KMS-11 (cell line): ENCODE data around the gene CIBAR2.

Experiments used
- H2AFZ ChIP-seq: fragments of 200-600 bp; sonication (generic); 2 replicates; pipeline ENCODE4 v1.6.1; 2016; ENCODE audit warnings: antibody characterized with exemption, mixed run types, low read depth
- H3K27ac ChIP-seq: fragments of 200-600 bp; sonication (generic); 2 replicates; pipeline ENCODE4 v1.6.1; 2016; ENCODE audit warnings: mild to moderate bottlenecking, mixed run types
- H3K27me3 ChIP-seq: fragments of 200-600 bp; sonication (generic); 2 replicates; pipeline ENCODE4 v1.6.1; 2017; ENCODE audit warnings: mild to moderate bottlenecking, low read depth, mixed run types, moderate library complexity; ENCODE audit not compliant: insufficient read depth
- H3K36me3 ChIP-seq: fragments of 200-600 bp; sonication (generic); 2 replicates; pipeline ENCODE4 v1.6.1; 2017; ENCODE audit warnings: mild to moderate bottlenecking, mixed run types; ENCODE audit not compliant: insufficient read depth
- H3K4me1 ChIP-seq: fragments of 200-600 bp; sonication (generic); 2 replicates; pipeline ENCODE4 v1.6.1; 2016; ENCODE audit warnings: mild to moderate bottlenecking, low read depth, mixed run types; ENCODE audit not compliant: poor library complexity, severe bottlenecking
- H3K4me2 ChIP-seq: fragments of 200-600 bp; sonication (generic); 2 replicates; pipeline ENCODE4 v1.7.0; 2016; ENCODE audit warnings: mild to moderate bottlenecking, mixed run types
- H3K4me3 ChIP-seq: fragments of 200-600 bp; sonication (generic); IDR thresholded peaks from 2 replicates; pipeline ENCODE4 v1.6.1; 2017; ENCODE audit warnings: low read depth, low read length, mixed read lengths; ENCODE audit not compliant: insufficient read depth
- H3K79me2 ChIP-seq: fragments of 200-600 bp; sonication (generic); 2 replicates; pipeline ENCODE4 v1.6.1; 2016; ENCODE audit warnings: low read depth, mixed run types; ENCODE audit not compliant: insufficient read depth
- H3K9ac ChIP-seq: fragments of 200-600 bp; sonication (generic); 2 replicates; pipeline ENCODE4 v1.6.1; 2016; ENCODE audit warnings: mild to moderate bottlenecking, mixed run types
- H4K20me1 ChIP-seq: fragments of 200-600 bp; sonication (generic); 2 replicates; pipeline ENCODE4 v1.6.1; 2016; ENCODE audit warnings: mild to moderate bottlenecking, mixed run types; ENCODE audit not compliant: insufficient read depth
- TF ChIP-seq, protein P1 (sequence below): fragments of 200-600 bp; sonication (generic); conservative IDR thresholded peaks from 2 replicates; pipeline ENCODE4 v1.6.1; 2017; ENCODE audit warnings: low read depth, mild to moderate bottlenecking, antibody characterized with exemption, low read length, moderate library complexity, mixed read lengths

CIBAR2 gene

DNA sequence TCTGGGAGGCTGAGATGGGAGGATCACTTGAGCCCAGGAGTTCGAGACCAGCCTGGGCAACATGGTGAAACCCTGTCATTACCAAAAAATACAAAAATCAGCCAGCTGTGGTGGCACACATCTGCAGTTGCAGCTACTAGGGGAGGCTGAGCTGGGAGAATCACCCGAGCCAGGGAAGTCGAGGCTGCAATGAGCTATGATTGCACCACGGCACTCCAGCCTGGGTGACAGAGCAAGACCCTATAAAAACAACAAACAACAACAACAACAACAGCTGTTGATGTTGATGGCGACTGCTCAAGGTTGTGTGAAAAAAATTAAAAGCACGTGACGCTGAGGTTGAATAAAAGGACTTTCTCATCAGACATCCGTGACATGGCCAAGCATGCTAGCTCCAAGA is 40.8 kb upstream of the CIBAR2 start:
- Histone ChIP-seq H3K9ac (no peak overlapping the region), H3K27me3 (peaks cover 71% of the 10 kb centered on the region), H3K4me3 (no peak overlapping the region), H3K4me2 (no peak overlapping the region), H4K20me1 (no peaks in the 10 kb centered on the region), H3K4me1 (no peaks in the 10 kb centered on the region), H3K27ac (no peak overlapping the region), H3K79me2 (no peaks in the 10 kb centered on the region), H2AFZ (no peak overlapping the region), H3K36me3 (no peaks in the 10 kb centered on the region)
- TF ChIP-seq, protein P1, sequence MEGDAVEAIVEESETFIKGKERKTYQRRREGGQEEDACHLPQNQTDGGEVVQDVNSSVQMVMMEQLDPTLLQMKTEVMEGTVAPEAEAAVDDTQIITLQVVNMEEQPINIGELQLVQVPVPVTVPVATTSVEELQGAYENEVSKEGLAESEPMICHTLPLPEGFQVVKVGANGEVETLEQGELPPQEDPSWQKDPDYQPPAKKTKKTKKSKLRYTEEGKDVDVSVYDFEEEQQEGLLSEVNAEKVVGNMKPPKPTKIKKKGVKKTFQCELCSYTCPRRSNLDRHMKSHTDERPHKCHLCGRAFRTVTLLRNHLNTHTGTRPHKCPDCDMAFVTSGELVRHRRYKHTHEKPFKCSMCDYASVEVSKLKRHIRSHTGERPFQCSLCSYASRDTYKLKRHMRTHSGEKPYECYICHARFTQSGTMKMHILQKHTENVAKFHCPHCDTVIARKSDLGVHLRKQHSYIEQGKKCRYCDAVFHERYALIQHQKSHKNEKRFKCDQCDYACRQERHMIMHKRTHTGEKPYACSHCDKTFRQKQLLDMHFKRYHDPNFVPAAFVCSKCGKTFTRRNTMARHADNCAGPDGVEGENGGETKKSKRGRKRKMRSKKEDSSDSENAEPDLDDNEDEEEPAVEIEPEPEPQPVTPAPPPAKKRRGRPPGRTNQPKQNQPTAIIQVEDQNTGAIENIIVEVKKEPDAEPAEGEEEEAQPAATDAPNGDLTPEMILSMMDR, result no peak

DNA sequence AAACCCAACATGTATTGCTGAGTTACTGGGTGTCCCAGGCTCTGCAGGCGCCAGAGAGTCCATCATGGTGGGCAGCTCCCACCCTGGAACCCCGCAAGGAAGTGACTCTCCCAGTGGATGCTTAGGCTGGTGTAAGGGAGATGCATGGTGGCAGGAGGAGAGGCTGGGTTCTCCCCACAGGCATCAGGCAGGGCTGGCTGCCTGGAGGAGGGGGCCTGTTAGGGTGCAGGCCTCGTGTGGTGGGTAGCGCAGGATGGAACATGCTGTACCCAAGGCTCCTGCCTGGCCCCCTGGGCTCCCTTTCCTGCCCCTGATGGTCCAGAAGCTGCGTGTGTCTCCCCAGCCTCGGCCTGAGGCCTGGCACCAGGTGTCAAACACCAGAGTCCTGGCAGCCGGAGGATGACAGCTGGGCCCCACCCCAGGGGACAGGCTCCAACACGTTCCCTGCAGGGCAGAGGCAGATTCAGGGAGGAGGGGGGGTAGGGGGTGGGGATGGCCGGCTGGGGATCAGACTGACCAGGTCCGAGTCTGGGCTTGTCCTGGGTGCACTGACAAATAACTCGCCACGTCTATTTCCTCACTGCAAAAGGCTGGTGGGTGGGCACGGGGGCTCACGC is 40.2 kb upstream of the CIBAR2 start:
- Histone ChIP-seq H3K4me2 (no peak overlapping the region), H3K27me3 (peaks cover 71% of the 10 kb centered on the region), H4K20me1 (no peaks in the 10 kb centered on the region), H3K4me1 (no peaks in the 10 kb centered on the region), H3K9ac (no peak overlapping the region), H3K27ac (no peak overlapping the region), H3K79me2 (no peaks in the 10 kb centered on the region), H2AFZ (no peak overlapping the region), H3K36me3 (no peaks in the 10 kb centered on the region), H3K4me3 (no peak overlapping the region)
- TF ChIP-seq, protein P1, result no peak

DNA sequence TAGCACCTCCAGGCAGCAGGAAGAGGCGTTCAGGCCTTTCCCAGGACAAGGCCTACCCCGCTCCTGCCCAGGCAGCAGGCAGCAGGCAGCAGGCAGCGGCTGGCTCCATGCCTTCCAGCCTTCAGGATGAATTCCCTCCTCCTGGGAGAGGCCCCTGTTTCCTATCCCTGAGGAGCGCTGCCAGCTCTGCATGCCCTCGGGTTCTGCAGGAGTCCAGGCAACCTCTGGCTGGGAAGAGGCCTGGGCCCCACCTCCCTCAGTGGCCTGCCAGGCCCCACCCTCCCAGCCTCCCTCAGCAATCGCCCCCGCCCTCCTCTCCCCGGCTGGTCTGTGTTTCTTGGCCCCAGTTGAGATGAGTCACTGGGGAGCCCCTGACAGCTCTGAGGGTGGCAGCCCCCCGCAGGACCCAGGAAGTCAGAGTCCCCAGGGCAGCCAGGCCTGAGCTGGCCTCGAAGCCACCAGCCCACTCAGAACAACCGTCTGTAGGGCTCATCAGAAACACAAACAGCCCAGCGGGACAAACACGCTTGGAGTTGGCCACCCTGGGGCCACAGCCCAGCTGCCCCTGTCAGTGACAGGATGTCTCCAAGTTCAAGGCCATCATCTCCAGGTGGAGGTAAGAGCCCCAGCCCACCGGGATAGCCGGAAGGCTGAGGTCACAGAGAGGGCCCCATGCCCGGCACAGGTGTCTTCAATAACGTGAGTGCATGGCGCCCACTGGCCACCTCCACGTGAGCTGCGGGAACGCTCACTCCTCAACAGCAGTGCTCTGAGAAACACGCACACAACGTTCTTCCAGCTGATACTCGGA is 39.5 kb upstream of the CIBAR2 start:
- H2AFZ ChIP-seq, result no peak overlapping the region
- H3K4me3 ChIP-seq, result no peak overlapping the region
- no peak overlapping the region for H3K4me2 ChIP-seq
- TF ChIP-seq, protein P1, result no peak
- no peak overlapping the region for H3K9ac ChIP-seq
- H3K27ac ChIP-seq, result no peak overlapping the region
- H3K4me1 ChIP-seq, result no peaks in the 10 kb centered on the region
- peaks cover 71% of the 10 kb centered on the region for H3K27me3 ChIP-seq
- no peaks in the 10 kb centered on the region for H4K20me1 ChIP-seq
- H3K36me3 ChIP-seq, result no peaks in the 10 kb centered on the region
- no peaks in the 10 kb centered on the region for H3K79me2 ChIP-seq

DNA sequence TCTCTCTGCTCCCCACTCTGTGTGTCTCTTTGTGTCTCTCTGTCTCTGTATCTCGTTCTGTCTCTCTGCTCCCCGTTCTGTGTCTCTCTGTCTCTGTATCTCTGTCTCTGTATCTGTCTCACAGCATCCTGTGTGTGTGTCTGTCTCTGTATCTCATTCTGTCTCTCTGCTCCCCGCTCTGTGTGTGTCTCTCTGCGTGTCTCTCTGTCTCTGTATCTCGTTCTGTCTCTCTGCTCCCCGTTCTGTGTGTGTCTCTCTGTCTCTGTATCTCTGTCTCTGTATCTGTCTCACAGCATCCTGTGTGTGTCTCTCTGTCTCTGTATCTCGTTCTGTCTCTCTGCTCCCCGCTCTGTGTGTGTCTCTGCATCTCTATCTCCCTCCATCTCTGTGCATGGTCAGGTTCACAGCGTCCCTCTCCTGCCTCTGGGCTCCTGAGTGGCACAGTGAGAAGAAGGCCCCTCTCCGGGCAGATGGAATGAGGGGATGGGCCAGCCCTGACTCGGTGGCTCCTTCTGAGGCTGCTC is 38.9 kb upstream of the CIBAR2 start:
- Histone ChIP-seq H3K4me2 (no peak overlapping the region), H3K27ac (no peak overlapping the region), H2AFZ (no peak overlapping the region)

More for the DNA sequence above, 38.9 kb upstream of the CIBAR2 start:
- Histone ChIP-seq H3K36me3 (no peaks in the 10 kb centered on the region), H3K79me2 (no peaks in the 10 kb centered on the region), H4K20me1 (no peaks in the 10 kb centered on the region), H3K27me3 (peaks cover 69% of the 10 kb centered on the region), H3K9ac (no peak overlapping the region), H3K4me3 (no peak overlapping the region), H3K4me1 (no peaks in the 10 kb centered on the region)
- TF ChIP-seq, protein P1, result no peak
